ENCODE measurements around the gene PDK4. TPM values are rescaled to one million over a fixed set of nuclear protein-coding genes. Genes with fewer than 3 reads are reported as not detected.

Gene PDK4
- total RNA-seq (2014; rRNA removed; shearing (Covaris generic)) = 304 and 331 TPM in 2 replicates
- polyA plus RNA-seq (2015; cell fraction: cytosol; rRNA removed) = 140 and 181 TPM in 2 replicates
- 298 and 303 TPM in 2 replicates for polyA plus RNA-seq (2015; cell fraction: nucleus; rRNA removed)

DNA sequence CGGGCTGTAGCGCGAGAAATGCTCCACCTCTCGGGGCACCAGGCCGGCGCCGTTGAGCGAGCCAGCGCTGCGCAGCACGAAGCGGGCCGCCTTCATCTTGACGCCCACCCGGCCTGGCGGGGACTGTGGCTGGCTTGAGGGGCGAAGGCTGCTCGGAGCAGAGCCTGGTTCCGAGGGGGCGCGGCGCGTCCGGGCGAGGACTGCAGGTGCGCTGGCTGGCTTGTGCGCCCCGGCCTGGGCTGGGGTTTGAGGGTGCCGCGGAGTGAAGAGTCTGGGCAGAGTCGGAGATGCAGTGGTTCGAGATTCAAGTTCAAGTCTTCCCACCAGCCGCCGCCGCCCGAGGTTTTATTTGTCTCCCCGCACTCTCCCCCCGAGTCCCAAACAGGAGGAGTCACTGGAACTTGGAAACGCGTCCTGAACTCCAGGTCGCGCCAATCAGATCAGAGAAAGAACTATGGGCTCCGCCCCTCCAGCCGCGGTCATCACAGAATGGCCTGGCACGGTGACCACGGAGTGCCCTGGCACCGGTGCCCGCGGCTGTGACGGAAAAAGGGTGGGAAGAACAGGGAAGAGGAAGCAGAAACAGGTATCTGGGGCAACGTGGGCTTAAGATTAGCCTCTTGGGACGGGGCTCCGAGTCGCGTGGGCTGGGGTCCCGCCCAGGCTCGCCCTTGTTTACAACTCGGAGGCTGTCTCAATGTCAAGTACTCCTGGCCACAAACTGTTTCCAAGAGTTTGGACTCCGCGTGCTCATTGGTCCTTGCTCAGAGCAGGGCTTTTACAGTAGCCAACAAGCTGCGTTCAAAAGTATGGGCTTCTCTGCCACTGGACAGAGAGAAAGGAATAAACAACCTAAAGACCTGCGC, at the start of gene PDK4:
Gene PDK4 (minus strand): TSS at position 319 of the 866 bp plus-strand sequence. CDS start 223 bp downstream, at position 96.
- peak; percentile 98 for DNase-seq (ENCODE audit: low read depth, low spot score)
- in situ Hi-C loops (cut with HindIII; ENCODE audit: low pct_unique_long_range_greater_than_20kb, low sequenced_read_pairs) = no loop called here

DNA sequence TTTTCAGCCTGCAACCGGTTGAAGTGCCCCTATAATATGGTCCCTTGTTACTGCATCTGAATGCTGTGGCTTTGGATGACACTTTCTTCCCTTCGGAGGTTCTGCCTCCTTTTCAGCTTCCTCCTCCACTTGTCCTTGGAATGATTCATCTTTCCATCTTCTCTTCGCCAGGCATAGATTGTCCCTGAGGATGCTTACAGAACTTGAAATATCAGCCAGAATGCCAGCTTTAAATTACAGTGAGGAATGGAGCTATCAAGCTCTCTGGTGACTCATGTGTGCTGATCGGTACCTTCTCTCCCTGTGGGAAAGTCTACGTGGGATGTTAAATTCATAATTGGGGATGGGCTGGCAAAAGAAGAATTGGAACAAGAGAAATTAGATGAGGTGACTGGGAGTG, 45.9 kb upstream of the PDK4 start:
- in situ Hi-C loops (cut with HindIII; ENCODE audit: low pct_unique_long_range_greater_than_20kb, low sequenced_read_pairs) = no loop called here
- no peak for DNase-seq (ENCODE audit: low read depth, low spot score)

DNA sequence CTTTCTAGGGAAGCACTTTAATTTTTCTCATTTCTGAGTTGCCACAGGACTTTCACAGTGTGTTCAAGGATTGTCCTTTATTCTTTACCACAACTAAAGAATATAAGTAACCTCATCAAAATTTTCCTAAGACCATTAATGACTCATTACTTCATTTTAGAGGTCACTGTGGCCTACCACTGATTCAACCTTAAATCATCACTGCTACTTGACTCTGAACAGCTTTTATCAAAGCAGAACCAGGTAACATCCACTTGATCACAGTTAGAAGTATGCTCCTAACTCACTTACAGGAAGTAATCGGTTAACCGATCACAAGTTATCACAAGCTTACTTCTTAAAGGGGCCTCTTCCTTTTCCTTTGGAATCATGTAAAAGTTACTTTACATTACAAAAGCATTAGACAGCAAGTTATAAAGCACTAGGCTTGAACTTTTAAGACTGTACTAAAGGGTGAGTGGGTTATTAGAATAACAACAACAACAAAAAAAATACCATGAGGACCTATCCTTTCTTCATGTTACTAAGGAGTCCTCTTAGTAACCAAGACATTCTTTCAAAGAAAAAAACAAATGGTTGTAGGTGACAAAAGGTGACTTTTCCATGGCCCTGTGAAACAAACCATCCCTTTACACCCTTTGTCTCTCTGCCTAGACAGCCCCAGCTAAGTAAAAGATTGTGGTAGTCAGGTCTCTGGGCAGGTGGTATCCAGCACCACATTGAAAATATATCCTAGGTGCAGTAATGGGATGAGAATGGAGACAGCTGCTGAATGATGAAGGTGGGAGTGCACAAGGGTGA, 40.0 kb upstream of the PDK4 start:
- DNase-seq (ENCODE audit: low read depth, low spot score) = no peak
- in situ Hi-C loops (cut with HindIII; ENCODE audit: low pct_unique_long_range_greater_than_20kb, low sequenced_read_pairs) = no loop called here

DNA sequence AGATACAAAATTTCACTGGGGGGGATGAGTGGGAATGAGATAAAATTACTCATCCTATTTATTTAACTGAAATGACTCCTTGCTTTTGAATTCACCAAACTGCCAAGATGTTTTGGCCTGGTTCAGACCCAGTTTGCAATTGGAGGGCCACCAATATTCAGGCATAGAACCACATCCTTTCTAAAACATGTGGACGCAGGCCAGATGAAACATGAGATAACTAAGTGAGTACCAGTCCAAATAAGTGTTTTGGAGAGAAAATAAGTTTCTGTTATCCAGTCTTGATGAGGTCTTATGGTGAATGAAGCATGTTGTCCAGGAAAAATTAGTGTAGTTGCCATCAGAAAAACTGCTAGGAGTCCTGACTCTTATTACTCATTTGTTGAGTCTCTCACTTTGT, 36.3 kb upstream of the PDK4 start:
- no peak for DNase-seq (ENCODE audit: low read depth, low spot score)
- in situ Hi-C loops (cut with HindIII; ENCODE audit: low pct_unique_long_range_greater_than_20kb, low sequenced_read_pairs) = no loop called here

DNA sequence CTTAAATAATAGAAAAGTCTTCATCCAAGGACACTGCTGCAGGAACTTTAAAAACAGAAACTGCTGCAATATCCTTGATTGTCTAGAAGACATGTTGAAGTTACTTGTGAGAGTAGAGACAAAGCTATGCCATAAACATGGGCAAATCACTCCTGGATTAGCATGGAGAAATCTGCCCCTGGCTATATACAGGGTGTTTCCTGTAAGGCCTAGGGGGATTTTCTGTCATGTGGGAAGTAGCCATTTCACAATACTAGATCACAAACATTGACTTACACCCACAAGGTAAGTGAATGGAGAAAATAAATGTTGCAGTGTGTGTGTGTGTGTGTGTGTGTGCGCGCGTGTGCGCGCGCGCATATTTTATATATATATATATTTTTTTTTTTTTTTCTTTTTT, 35.2 kb upstream of the PDK4 start:
- in situ Hi-C loops (cut with HindIII; ENCODE audit: low pct_unique_long_range_greater_than_20kb, low sequenced_read_pairs) = no loop called here
- DNase-seq (ENCODE audit: low read depth, low spot score) = no peak

DNA sequence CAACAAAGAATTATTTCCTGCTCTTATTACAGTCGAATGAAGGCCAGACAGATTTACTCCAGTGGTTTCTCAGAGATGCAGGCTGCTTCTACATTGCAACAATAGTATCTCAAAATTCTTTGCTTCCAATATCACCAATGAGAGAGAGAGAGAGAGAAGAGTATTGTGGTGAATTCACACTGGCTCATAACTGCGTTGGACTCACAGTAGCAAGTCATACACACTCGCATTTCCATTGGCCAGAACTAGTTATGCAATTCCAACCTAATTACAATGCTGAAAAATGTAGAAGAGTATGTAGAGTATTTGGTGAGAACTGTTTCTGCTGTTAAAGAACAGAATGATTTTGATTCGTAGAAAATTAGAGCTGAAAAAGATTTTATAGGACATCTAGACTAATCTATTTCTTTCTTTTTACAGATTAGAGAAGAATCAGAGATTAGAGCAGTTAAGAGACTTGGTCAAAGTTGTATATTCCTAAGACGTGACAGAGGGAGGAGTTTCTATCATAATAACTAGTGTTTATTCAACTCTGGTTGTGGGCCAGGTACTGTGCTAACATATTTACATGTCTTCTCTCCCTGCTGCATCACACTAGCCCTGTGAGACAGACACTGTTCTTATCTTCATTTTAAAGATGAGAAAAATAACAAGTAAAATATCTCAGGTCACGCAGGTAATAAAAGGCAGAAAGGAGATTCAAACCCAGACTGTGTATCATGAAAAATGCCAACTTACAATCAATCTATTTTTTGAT, 34.6 kb upstream of the PDK4 start:
- peak; percentile 84 for DNase-seq (ENCODE audit: low read depth, low spot score)

DNA sequence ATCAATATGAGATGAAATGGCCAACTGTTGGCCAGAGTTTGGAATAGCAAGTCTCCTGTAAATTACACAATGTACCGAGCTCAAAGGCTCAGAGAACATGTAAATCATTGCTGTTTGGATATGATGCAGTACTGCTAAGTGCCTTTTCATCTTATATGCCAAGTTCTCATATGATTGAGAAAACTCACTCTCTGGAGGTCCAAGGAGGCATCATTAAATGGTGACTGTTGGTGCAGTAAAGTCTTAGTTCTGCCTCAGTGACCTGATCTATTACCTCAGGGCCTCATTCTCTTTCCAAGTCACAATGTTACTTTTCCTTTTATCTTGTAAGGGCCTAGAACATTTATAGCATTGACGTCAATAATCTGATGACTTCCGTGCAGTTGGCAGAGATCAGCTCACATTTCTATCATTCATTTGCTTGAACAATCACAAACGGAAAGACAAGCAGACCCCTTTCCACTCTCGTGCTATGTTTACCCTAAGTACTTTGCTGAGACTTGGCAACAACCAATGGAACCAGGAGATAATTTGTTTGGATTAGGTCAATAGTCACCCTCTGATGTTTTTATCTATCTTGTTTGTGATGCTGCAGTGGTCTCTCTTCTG, 32.6 kb upstream of the PDK4 start:
- in situ Hi-C loops (cut with HindIII; ENCODE audit: low pct_unique_long_range_greater_than_20kb, low sequenced_read_pairs) = no loop called here
- peak; percentile 100 for DNase-seq (ENCODE audit: low read depth, low spot score)

More for the DNA sequence above, 34.6 kb upstream of the PDK4 start:
- in situ Hi-C loops (cut with HindIII; ENCODE audit: low pct_unique_long_range_greater_than_20kb, low sequenced_read_pairs) = no loop called here

DNA sequence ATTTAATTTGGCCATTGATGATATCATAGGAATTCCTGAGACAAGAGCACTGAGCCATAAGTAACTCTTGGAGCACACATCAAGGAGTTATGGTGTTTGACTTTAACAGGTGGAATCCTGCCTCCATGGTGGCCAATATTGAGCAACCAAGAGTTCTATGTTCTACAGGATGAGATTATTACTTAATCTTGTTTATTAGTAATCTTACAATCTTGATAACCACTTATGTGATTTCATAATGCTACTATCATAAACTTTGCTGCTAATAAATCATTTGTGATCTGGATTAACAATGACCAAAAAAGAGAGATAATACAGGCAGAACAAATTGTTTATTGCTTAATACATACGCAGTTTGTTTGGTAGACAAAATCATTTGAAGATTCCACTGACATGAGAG, 27.5 kb upstream of the PDK4 start:
- in situ Hi-C loops (cut with HindIII; ENCODE audit: low pct_unique_long_range_greater_than_20kb, low sequenced_read_pairs) = no loop called here
- DNase-seq (ENCODE audit: low read depth, low spot score) = no peak

DNA sequence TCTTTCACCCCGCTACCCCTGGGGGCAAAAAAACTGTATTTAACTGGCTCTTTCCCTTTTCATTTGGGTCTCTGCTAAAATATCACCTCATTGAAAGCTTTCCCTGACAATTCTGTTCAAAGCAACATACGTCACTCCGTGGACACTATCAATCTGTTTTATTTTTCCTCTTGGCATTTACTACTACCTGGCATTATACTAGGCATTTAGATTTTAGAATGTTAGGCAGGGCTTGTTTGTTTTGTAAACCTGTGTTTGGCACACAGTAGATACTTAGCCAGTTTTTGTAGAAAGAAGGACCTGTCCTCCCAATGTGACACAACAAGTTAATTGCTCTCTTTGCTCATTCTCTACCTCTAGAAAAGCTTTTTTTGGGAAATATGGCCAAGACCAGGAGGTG, 26.5 kb upstream of the PDK4 start:
- DNase-seq (ENCODE audit: low read depth, low spot score) = no peak
- in situ Hi-C loops (cut with HindIII; ENCODE audit: low pct_unique_long_range_greater_than_20kb, low sequenced_read_pairs) = no loop called here

DNA sequence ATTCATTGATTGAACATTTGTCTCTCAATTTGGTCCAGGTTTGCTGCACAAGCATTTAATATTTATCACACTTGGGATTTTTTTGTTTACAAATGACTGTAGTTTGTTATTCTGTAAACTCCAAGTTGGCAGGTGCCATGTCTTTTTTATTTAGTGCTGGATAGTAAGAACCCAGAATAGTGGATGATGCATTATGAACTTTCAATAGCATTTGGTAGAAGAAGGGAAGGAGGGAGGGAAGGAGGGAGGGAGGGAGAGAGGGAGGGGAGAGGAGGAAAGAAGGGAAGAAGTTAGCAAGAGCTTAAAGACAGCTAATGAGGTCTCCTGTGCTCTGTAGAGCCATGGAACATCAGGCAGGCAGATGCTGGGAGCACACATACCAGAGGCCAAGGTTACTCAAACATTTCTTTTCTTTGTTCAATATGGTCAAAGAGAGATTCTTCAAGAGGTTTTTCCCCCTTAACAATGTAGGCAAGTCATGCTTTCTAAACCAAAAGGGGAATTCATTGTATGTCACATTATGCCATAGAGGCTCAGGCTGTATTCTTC, 25.8 kb upstream of the PDK4 start:
- no peak for DNase-seq (ENCODE audit: low read depth, low spot score)
- in situ Hi-C loops (cut with HindIII; ENCODE audit: low pct_unique_long_range_greater_than_20kb, low sequenced_read_pairs) = no loop called here

DNA sequence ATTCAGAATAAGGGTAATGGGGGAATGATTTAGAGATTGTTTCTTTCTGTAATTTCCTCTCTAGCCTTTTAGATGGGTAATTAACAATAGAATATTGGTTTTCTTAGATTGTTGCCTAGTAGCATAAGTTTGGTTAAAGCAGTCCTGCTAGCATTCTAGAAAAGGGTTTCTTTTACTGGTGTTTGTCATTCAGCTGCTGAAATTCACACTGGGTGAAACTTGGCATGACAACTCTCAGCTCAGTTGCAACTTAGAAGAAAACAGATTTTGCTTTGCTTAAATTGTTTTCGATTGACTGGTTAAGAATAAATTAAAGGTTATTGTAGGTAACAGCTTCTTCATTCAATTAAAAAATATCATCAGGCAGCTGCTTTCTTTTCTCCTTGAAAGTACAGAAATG, 25.1 kb upstream of the PDK4 start:
- in situ Hi-C loops (cut with HindIII; ENCODE audit: low pct_unique_long_range_greater_than_20kb, low sequenced_read_pairs) = no loop called here
- DNase-seq (ENCODE audit: low read depth, low spot score) = no peak

DNA sequence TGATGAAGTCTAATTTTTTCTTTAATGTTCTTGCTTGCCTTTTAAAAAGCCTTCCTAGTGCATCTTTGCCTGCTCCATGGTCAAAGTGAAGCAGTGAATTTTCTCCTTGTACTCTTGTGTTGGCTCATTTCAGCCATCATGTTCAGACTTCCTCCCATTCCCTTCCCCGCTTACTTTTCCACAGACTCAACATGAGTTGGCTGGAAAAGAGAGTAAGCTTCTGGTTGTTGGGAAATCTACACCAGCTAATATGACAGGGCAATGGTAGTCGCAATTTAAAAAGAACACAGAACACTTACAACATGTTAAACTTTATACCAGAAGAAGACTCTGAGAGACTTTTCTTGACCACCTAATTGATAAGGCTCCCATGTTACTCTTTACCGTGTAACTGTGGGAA, 24.3 kb upstream of the PDK4 start:
- DNase-seq (ENCODE audit: low read depth, low spot score) = no peak

DNA sequence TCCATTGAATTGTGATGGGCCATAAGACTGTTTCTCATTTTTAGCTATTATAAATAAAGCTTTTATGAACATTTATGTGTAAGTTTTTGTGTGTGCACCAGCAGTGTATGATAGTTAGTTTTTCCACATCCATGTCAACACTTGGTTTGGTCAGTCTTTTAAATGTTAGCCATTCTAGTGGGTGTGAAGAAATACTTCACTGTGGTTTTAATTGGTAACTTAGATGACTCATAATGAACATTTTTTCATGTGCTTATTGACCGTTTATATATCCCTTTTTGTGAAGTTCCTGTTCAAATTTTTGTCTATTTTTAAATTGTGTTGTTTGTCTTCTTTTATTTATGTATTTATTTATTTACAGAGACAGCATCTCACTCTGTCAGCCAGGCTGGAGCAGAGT, 23.6 kb upstream of the PDK4 start:
- in situ Hi-C loops (cut with HindIII; ENCODE audit: low pct_unique_long_range_greater_than_20kb, low sequenced_read_pairs) = no loop called here

More for the DNA sequence above, 24.3 kb upstream of the PDK4 start:
- in situ Hi-C loops (cut with HindIII; ENCODE audit: low pct_unique_long_range_greater_than_20kb, low sequenced_read_pairs) = no loop called here

DNA sequence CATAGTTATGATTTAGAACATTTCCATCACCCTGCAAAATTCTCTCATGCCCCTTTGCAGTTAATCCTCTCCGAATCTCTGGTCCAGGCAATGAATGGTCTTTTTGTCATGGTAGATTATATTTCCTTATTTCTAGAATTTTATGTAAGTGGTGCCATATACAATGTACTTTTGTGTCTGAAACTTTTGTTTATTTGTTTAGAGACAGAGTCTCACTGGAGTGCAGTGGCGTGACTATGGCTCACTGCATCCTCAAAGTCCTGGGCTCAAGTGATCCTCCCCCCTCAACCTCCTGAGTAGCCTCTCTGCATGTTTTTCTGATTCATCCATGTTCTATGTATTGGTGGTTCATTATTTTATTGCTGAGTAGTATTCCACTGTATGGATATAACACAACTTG, 23.2 kb upstream of the PDK4 start:
- DNase-seq (ENCODE audit: low read depth, low spot score) = peak; percentile 73
- in situ Hi-C loops (cut with HindIII; ENCODE audit: low pct_unique_long_range_greater_than_20kb, low sequenced_read_pairs) = no loop called here

More for the DNA sequence above, 23.6 kb upstream of the PDK4 start:
- DNase-seq (ENCODE audit: low read depth, low spot score) = no peak

DNA sequence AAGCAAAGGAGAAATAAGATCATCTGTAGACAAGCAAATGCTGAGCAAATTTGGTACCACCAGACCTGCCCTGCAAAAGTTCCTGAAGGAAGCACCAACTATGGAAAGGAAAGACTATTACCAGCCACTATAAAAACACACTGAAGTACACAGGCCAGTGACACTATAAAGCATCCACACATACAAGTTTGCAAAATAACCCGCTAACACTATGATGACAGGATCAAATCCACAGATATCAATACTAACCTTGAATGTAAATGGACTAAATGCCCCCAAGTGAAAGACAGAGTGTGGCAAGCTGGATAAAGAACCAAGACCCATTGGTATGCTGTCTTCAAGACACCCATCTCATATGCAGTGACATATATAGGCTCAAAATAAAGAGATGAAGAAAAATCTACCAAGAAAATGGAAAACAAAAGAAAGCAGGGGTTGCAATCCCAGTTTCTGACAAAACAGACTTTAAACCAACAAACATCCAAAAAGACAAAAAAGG, 18.2 kb upstream of the PDK4 start:
- DNase-seq (ENCODE audit: low read depth, low spot score) = no peak
- in situ Hi-C loops (cut with HindIII; ENCODE audit: low pct_unique_long_range_greater_than_20kb, low sequenced_read_pairs) = no loop called here

DNA sequence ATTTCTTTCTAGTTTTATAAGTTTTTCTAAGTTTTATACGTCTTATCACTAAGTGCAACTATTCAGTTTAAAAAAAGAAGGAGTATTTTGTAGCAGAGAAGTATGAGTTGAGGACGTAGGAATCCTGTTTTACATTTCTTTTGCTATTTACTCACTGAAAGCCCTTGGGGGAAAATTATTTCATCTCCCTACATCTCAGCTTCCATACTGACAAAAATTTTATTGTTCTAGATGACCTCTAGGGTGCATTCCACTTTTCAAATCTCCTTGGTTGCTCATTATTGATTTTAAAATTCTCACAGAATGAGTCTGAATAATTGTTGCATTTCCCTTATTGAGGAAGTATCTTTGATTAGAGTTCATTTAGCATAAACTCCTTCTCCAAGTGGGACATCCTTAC, 14.9 kb upstream of the PDK4 start:
- DNase-seq (ENCODE audit: low read depth, low spot score) = peak; percentile 68

More for the DNA sequence above, 14.9 kb upstream of the PDK4 start:
- in situ Hi-C loops (cut with HindIII; ENCODE audit: low pct_unique_long_range_greater_than_20kb, low sequenced_read_pairs) = no loop called here
